HG02759 (cell line): ENCODE data around the gene DNAJA2.

Experiments
- ATAC-seq: cut with Tn5 transposase; IDR thresholded peaks from one replicate; pipeline ENCODE4 v1.9.1; 2021; ENCODE audit warnings: mild to moderate bottlenecking, moderate library complexity; ENCODE audit not compliant: unreplicated experiment

DNAJA2 gene

GRCh38 chr16:46929378-46930332 is 43.8 kb downstream of the DNAJA2 start:
- ATAC-seq, result peak; percentile 76

GRCh38 chr16:46928811-46929210 is 44.7 kb downstream of the DNAJA2 start:
- ATAC-seq, result no peak

GRCh38 chr16:46927273-46927672 is 46.2 kb downstream of the DNAJA2 start:
- ATAC-seq, result no peak

DNA sequence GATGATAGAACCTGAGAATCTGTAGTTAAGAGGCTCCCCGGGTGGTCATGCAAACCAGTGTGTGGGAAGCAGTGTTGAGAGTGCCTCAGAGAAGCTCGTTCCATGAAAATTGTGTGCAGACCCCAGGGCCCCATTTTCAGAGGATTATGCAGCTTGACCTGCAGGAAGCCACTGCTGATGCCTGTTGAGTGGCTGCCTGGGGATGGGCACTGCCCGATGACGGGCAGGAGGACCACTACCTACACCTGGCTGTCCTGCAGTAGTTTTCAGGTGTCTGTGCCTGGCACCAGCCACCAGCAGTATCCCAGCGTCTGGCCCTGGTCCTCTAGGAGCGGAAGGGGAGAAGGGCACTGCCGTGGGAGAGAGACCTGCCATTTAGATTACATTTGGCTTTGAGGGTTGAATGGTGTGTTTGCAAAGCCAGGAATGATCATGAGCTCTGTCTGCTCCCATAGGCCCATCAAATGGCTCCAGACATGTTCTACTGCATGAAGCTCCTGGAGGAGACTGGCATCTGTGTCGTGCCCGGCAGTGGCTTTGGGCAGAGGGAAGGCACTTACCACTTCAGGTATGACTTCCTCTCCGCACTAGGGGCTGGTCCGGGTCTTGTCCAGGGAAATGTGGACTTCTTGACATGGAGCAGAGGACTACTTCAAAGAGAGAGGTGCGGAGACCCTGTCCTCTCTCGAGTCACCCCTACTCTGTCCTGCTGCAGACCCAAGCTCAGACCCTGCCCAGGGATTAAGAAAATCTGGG is 46.8 kb downstream of the DNAJA2 start:
- ATAC-seq, result no peak

GRCh38 chr16:46924402-46924801 is 49.1 kb downstream of the DNAJA2 start:
- no peak for ATAC-seq

DNA sequence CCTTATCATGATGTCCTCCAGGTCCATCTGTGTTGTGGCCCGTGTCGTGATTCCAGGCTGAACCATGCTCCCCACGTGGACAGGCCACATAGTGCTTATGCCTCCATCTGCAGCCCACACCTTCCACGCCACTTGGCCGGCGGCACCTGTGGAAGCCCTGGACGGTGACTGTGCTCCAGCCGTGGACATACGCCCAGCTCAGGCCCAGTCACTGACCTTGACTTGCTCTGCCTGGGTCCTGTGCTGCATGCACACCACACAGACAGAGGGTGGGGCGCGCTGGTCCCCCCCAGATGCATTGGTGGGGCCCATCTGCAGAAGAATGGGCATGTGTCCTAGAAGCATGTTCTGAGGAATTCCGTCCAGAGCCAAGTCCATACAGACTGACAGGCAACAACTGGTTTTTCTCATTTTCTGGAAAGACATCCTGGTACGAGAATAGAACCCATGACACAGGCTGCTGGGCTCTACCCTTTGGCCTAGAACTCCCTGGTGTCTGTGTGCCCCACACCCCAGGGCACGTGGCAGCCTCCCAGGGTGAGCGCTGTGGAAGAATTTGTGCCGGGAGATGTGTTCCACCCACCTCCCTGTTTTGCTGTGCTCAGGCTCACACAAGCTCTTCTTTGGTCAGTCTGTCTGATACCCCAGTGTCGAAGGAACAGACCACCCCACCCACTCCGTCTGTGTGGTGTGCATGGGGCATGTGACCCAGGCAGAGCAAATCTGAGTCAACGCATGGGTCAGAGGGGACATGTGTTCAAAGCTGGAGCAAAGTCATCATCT is 49.8 kb downstream of the DNAJA2 start:
- no peak for ATAC-seq

DNA sequence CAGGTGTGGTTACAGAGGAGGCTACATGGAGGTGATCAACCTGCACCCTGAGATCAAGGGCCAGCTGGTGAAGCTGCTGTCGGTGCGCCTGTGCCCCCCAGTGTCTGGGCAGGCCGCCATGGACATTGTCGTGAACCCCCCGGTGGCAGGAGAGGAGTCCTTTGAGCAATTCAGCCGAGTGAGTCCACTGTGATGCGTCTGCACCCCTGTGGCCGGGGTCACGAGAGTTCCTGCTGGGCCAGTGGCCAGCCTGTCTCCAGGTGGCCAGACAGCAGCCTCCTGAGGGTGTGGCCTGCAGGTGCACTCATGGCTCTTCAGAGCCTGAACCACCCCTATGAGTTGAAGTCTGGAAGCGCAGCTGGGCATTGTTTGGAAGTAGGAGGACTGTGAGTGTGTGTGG is 51.2 kb downstream of the DNAJA2 start:
- no peak for ATAC-seq

- ATAC-seq, result no peak
Observed at GRCh38 chr16:46920402-46921068, 52.9 kb downstream of the DNAJA2 start.

GRCh38 chr16:46918905-46919792 is 54.3 kb downstream of the DNAJA2 start:
- peak; percentile 91 for ATAC-seq

DNA sequence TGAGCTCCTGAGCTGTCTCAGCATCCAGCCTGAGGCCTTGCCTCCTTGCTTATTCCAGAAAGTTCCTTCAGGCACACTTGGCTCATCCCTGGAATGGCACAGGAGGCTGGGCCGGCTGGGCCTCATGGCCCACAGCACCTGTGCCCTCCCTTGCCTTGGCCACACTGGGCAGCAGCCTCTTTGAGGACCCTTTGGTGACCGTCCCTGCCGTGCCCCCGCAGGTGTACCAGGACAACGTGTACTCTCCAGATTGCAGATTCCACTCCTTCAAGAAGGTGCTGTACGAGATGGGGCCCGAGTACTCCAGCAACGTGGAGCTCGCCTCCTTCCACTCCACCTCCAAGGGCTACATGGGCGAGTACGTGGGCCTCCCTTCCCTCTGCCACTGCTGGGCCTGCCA is 55.1 kb downstream of the DNAJA2 start:
- ATAC-seq, result no peak

DNA sequence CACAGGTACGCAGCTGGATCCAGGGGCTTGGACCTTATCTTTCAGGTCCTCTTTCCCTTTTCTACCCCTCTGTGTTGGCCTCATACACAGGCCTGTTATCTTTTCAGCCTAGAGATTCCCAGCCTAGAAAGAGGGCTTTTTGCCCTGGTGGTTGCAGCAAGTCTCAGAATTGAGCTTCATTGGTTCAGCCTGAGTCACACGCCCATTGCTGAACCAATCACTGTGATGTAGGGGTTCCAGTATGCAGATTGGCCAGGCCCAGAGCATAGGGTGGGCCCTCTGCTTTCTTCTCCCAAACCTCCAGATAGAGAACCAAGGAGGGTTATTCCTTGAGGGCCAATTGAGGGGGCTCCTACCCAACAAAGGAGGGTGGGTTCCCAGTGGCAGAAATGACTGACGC is 56.5 kb downstream of the DNAJA2 start:
- ATAC-seq, result no peak

GRCh38 chr16:46915483-46916025 is 57.9 kb downstream of the DNAJA2 start:
- ATAC-seq, result no peak

GRCh38 chr16:46914556-46915201 is 58.8 kb downstream of the DNAJA2 start:
- ATAC-seq, result no peak

- no peak for ATAC-seq
Observed at GRCh38 chr16:46911650-46912049, 61.8 kb downstream of the DNAJA2 start.

DNA sequence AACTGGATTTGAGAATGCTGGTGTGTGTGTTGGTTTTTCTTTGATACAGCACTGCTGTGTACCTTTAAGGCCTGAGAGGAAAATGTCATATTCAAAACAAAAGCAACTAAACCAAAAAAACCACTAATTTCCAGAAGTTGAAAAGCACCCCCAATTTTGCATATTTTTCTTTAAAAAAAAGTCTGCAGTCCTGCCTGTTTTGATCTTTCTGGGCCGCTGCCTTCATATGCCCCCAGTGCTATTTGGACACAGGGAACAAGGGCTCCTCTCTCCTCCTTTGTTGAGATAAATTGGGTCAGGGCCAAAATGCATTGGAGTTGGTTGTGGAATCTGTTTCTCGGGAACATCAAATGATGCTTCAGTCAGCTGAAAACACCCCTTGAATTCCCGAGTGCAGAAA is 62.4 kb downstream of the DNAJA2 start:
- peak; percentile 77 for ATAC-seq

GRCh38 chr16:46908540-46909372 is 64.7 kb downstream of the DNAJA2 start:
- ATAC-seq, result peak; percentile 41

GRCh38 chr16:46907061-46907774 is 66.3 kb downstream of the DNAJA2 start:
- ATAC-seq, result no peak
